B cell (primary cell): Measurements from ENCODE around the gene CNTNAP4. TPM values are rescaled to one million over a fixed set of nuclear protein-coding genes. Genes with fewer than 3 reads are reported as not detected.

ENCODE experiments used
- ATAC-seq: fragments of 200-7000 bp; cut with Tn5 transposase; one replicate; pipeline ENCODE4 v1.10.0; 2021; ENCODE audit warnings: low read depth, mild to moderate bottlenecking, moderate number of reproducible peaks, moderate library complexity
- CTCF ChIA-PET: fragments of 350-600 bp; sonication (Branson Sonifier 250); formaldehyde crosslinking; loops from one replicate; lab custom pipeline; 2021; ENCODE audit warnings: antibody characterized with exemption, inconsistent platforms; lab: Charles Lee
- POLR2A ChIA-PET: fragments of 350-600 bp; sonication (Branson Sonifier 250); formaldehyde crosslinking; loops from one replicate; lab custom pipeline; 2021; ENCODE audit warnings: antibody characterized with exemption; lab: Charles Lee
- DNase-seq: peaks from one replicate; pipeline ENCODE4 v3.0.0; 2013
- H2AFZ ChIP-seq: 2 replicates; pipeline ENCODE4 v1.6.1; 2012; ENCODE audit warnings: mild to moderate bottlenecking, low read depth, low read length; ENCODE audit not compliant: insufficient read depth, poor library complexity, severe bottlenecking
- H3K27ac ChIP-seq, 2 donors: 1 replicate in 1 of 2; 2 replicates in 1 of 2; pipeline ENCODE4 v1.5.1; 2012 to 2013; ENCODE audit warnings: low read length in 2 of 2, mild to moderate bottlenecking in 2 of 2, moderate library complexity in 1 of 2
- H3K27me3 ChIP-seq, 4 experiments: fragments of 200-600 bp in 1 of 4; sonication (generic) in 1 of 4; replicated peaks in 1 of 4; 1 replicate in 2 of 4; 2 replicates in 2 of 4; pipeline versions ENCODE4 v1.6.1 to v1.7.0; 2013 to 2016; ENCODE audit warnings: low read length in 3 of 4, mild to moderate bottlenecking in 2 of 4, mixed read lengths in 1 of 4, moderate library complexity in 1 of 4; ENCODE audit not compliant: insufficient read depth in 4 of 4, control insufficient read depth in 3 of 4; ENCODE audit errors: control extremely low read depth in 1 of 4
- H3K36me3 ChIP-seq, 2 experiments: replicated peaks in 1 of 2; 1 replicate in 1 of 2; 2 replicates in 1 of 2; pipeline versions ENCODE4 v1.6.1 to v1.7.1; 2013; ENCODE audit warnings: low read length in 1 of 2; ENCODE audit not compliant: insufficient read depth in 2 of 2, control insufficient read depth in 1 of 2; ENCODE audit errors: control extremely low read depth in 1 of 2, extremely low read depth in 1 of 2
- H3K4me1 ChIP-seq, 2 donors: fragments of 200-600 bp in 1 of 2; sonication (generic) in 1 of 2; 1 replicate in 1 of 2; 2 replicates in 1 of 2; pipeline versions ENCODE4 v1.5.1 to v1.6.1; 2013 to 2017; ENCODE audit warnings: low read length in 2 of 2; ENCODE audit not compliant: control insufficient read depth in 2 of 2, insufficient read depth in 2 of 2
- H3K4me2 ChIP-seq: replicated peaks from 2 replicates; pipeline ENCODE3; 2012; ENCODE audit warnings: mild to moderate bottlenecking, low read depth, low read length; ENCODE audit not compliant: poor library complexity, severe bottlenecking
- H3K4me3 ChIP-seq, 5 experiments: fragments of 200-600 bp in 1 of 5; sonication (generic) in 1 of 5; 1 replicate in 3 of 5; 2 replicates in 2 of 5; pipeline versions ENCODE4 v1.5.1 to v1.7.0; 2011 to 2016; ENCODE audit warnings: low read length in 4 of 5, mild to moderate bottlenecking in 4 of 5, low read depth in 2 of 5, control low read depth in 1 of 5, moderate library complexity in 1 of 5; ENCODE audit not compliant: insufficient read depth in 1 of 5; ENCODE audit errors: control extremely low read depth in 1 of 5, extremely low read depth in 1 of 5
- H3K79me2 ChIP-seq: fragments of 200-600 bp; sonication (generic); one replicate; pipeline ENCODE4 v1.6.0; 2016; ENCODE audit warnings: low read length; ENCODE audit not compliant: control insufficient read depth, insufficient read depth
- H3K9ac ChIP-seq: fragments of 200-600 bp; sonication (generic); 2 replicates; pipeline ENCODE4 v1.6.1; 2017; ENCODE audit warnings: mild to moderate bottlenecking, low read length, moderate library complexity
- H3K9me3 ChIP-seq, 3 donors: one replicate each; pipeline versions ENCODE4 v1.6.1 to v1.7.1; 2013; ENCODE audit warnings: low read length in 2 of 3; ENCODE audit not compliant: control insufficient read depth in 2 of 3, insufficient read depth in 1 of 3; ENCODE audit errors: control extremely low read depth in 1 of 3
- H4K20me1 ChIP-seq: 2 replicates; pipeline ENCODE4 v1.6.0; 2012; ENCODE audit warnings: mild to moderate bottlenecking, low read length; ENCODE audit not compliant: insufficient read depth, control insufficient read depth, poor library complexity, severe bottlenecking
- H3K27ac Mint-ChIP-seq: one replicate; pipeline ENCODE4 v1.8.0; 2021; ENCODE audit warnings: mixed read lengths
- H3K27me3 Mint-ChIP-seq: one replicate; pipeline ENCODE4 v1.8.0; 2021; ENCODE audit warnings: mixed read lengths
- H3K4me1 Mint-ChIP-seq: one replicate; pipeline ENCODE4 v1.8.0; 2021; ENCODE audit warnings: mixed read lengths
- H3K4me3 Mint-ChIP-seq: one replicate; pipeline ENCODE4 v1.8.0; 2021; ENCODE audit warnings: mixed read lengths
- H3K9me3 Mint-ChIP-seq: one replicate; pipeline ENCODE4 v1.8.0; 2022; ENCODE audit warnings: mixed read lengths; ENCODE audit not compliant: insufficient read depth
- CTCF ChIP-seq: fragments of 200-600 bp; IDR thresholded peaks from one replicate; pipeline ENCODE4 v1.8.0; 2022; ENCODE audit warnings: antibody characterized with exemption, mild to moderate bottlenecking
- EZH2 ChIP-seq: IDR thresholded peaks from 2 replicates; pipeline ENCODE4 v1.6.1; 2012; ENCODE audit warnings: borderline replicate concordance, low read depth, mild to moderate bottlenecking, moderate library complexity, low read length; ENCODE audit not compliant: insufficient read depth, poor library complexity, severe bottlenecking
- WGBS: methylation state at CpG from one replicate; pipeline ENCODE4 v1.1.5; 2013; ENCODE audit warnings: missing lambda C conversion rate; ENCODE audit not compliant: insufficient coverage; 5-methylcytosine and 5-hydroxymethylcytosine counted together
- intact Hi-C: fragments of 100-400 bp; cut with micrococcal nuclease; formaldehyde crosslinking; loops from one replicate; pipeline ENCODE4 v1.10.0; 2022
- polyA plus RNA-seq: library from polyadenylated mRNA; depleted of rRNA; stranded (reverse); fragments of >200 nt; gene quantifications from 2 replicates; pipeline ENCODE4 v1.2.3, GENCODE V29; 2012
- total RNA-seq, 2 donors: library from RNA; stranded (reverse); fragments of 120-200 nt in 1 of 2; gene quantifications; 1 replicate in 1 of 2; 2 replicates in 1 of 2; pipeline versions ENCODE4 v1.2.3 to v1.2.4, GENCODE V29; 2013 to 2022

Gene CNTNAP4
- total and polyA plus RNA-seq, 2 donors (not counting 1 experiment from before 2014, with no cell fraction given): 0.06 TPM; not detected in 1

- H3K9ac ChIP-seq: no peak overlapping the region
Observed at GRCh38 chr16:76541070-76541469, 263.9 kb downstream of the CNTNAP4 start.

GRCh38 chr16:76565542-76565941 lies 288.3 kb downstream of the CNTNAP4 start:
- Histone ChIP-seq H3K4me1 (no peaks in the 10 kb centered on the region), H3K79me2 (no peaks in the 10 kb centered on the region), H3K9me3 (no peaks in the 10 kb centered on the region), H4K20me1 (no peaks in the 10 kb centered on the region), H3K36me3 (no peaks in the 10 kb centered on the region), H3K4me2 (no peak overlapping the region), H3K4me3 (no peak overlapping the region), H3K9ac (no peak overlapping the region), H2AFZ (no peak overlapping the region), H3K27me3 (no peaks in the 10 kb centered on the region), H3K27ac (no peak overlapping the region)
- no peaks in the 10 kb centered on the region for H3K4me1 Mint-ChIP-seq
- WGBS: 100% methylated on average over 1 of the region's 2 CpGs
- no peaks in the 10 kb centered on the region for H3K9me3 Mint-ChIP-seq
- no peak overlapping the region for H3K27ac Mint-ChIP-seq
- no peak overlapping the region for H3K4me3 Mint-ChIP-seq
- no peak for ATAC-seq
- no peaks in the 10 kb centered on the region for H3K27me3 Mint-ChIP-seq
- intact Hi-C loops: no loop called here
- no peak for TF ChIP-seq CTCF
- no peak for TF ChIP-seq EZH2
- CTCF ChIA-PET: no interaction called here
- no peak for DNase-seq
- POLR2A ChIA-PET: no interaction called here

More at GRCh38 chr16:76541070-76541469, 263.9 kb downstream of the CNTNAP4 start:
- Mint-ChIP-seq H3K9me3 (no peaks in the 10 kb centered on the region), H3K4me1 (no peaks in the 10 kb centered on the region), H3K4me3 (no peak overlapping the region), H3K27me3 (no peaks in the 10 kb centered on the region), H3K27ac (no peak overlapping the region)
- Histone ChIP-seq H3K4me3 (no peak overlapping the region), H3K27ac (no peak overlapping the region), H3K4me1 (no peaks in the 10 kb centered on the region), H4K20me1 (no peaks in the 10 kb centered on the region), H2AFZ (no peak overlapping the region), H3K79me2 (no peaks in the 10 kb centered on the region), H3K9me3 (peaks cover 0 to 2% (median 0%) of the 10 kb centered on the region in 3 donors), H3K4me2 (no peak overlapping the region), H3K36me3 (no peaks in the 10 kb centered on the region), H3K27me3 (no peaks in the 10 kb centered on the region)
- ATAC-seq (no peak), DNase-seq (no peak)
- ChIA-PET POLR2A (no interaction called here), CTCF (no interaction called here)
- WGBS: no CpG with 5 or more reads among the region's 1 CpG
- intact Hi-C loops: no loop called here
- TF ChIP-seq CTCF: no peak
- TF ChIP-seq EZH2: no peak
